Duodenal mucosa (tissue), 2 donors: ENCODE data around the gene HABP4.

Experiments used
- H3K27ac ChIP-seq: one replicate; pipeline ENCODE4 v1.7.0; 2013; ENCODE audit warnings: low read depth, low read length
- H3K27me3 ChIP-seq, 2 donors: one replicate each; pipeline ENCODE4 v1.7.0; 2013; ENCODE audit warnings: low read length in 2 of 2, control low read depth in 1 of 2; ENCODE audit not compliant: insufficient read depth in 2 of 2, control insufficient read depth in 1 of 2
- H3K36me3 ChIP-seq, 2 donors: one replicate each; pipeline ENCODE4 v1.7.0; 2013; ENCODE audit warnings: low read length in 2 of 2, control low read depth in 1 of 2; ENCODE audit not compliant: insufficient read depth in 2 of 2, control insufficient read depth in 1 of 2
- H3K4me1 ChIP-seq, 2 donors: one replicate each; pipeline ENCODE4 v1.7.0; 2013; ENCODE audit warnings: low read length in 2 of 2, control low read depth in 1 of 2; ENCODE audit not compliant: insufficient read depth in 2 of 2, control insufficient read depth in 1 of 2
- H3K4me3 ChIP-seq, 2 donors: one replicate each; pipeline ENCODE4 v1.7.0; 2013; ENCODE audit warnings: low read length in 2 of 2, low read depth in 1 of 2
- H3K9ac ChIP-seq, 2 donors: one replicate each; pipeline ENCODE4 v1.7.0; 2013; ENCODE audit warnings: low read length in 2 of 2, low read depth in 1 of 2
- H3K9me3 ChIP-seq, 2 donors: one replicate each; pipeline ENCODE4 v1.7.0; 2013; ENCODE audit warnings: low read length in 2 of 2, control low read depth in 1 of 2; ENCODE audit not compliant: control insufficient read depth in 1 of 2

HABP4 gene, protein sequence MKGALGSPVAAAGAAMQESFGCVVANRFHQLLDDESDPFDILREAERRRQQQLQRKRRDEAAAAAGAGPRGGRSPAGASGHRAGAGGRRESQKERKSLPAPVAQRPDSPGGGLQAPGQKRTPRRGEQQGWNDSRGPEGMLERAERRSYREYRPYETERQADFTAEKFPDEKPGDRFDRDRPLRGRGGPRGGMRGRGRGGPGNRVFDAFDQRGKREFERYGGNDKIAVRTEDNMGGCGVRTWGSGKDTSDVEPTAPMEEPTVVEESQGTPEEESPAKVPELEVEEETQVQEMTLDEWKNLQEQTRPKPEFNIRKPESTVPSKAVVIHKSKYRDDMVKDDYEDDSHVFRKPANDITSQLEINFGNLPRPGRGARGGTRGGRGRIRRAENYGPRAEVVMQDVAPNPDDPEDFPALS

DNA sequence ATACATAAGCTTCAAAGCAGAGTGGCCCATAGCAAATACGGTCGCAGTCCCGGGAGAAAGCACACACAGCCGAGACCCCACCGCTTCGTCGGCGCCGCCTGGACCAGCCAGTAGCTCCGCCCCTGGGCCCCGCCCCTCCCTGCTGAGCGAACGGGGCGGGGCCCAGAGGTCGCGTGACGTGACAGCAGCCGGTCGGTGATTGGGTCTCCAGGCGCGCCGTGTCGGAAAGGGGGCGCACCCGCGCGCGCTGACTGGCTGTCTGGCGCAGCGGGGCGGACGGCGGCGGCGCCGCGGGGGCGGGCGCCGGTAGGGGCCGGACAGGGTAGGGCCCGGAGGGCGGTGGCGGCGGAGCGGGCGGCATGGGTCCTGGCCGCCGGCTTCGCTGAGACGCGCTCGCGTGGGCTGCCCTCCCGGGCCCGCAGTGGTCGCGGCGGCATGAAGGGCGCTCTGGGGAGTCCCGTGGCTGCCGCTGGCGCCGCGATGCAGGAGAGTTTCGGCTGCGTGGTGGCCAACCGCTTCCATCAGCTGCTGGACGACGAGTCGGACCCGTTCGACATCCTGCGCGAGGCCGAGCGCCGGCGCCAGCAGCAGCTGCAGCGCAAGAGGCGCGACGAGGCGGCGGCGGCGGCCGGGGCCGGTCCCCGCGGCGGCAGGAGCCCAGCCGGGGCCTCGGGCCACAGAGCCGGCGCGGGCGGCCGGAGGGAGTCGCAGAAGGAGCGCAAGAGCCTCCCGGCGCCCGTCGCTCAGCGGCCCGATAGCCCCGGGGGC, at the start of gene HABP4:
Gene HABP4, plus strand, starts transcription at position 325 of the 768 bp plus-strand sequence. Its CDS starts 111 bp downstream, at position 436.
- H3K36me3 ChIP-seq, result no peaks in the 10 kb centered on the region
- H3K27ac ChIP-seq, result peak within 1 kb of the TSS; percentile 71
- H3K9ac ChIP-seq, result peak within 1 kb of the TSS; percentile 45 to 76
- H3K4me3 ChIP-seq, result peak within 1 kb of the TSS; percentile 69 to 82
- peaks cover 8 to 15% of the 10 kb centered on the region in 2 donors for H3K4me1 ChIP-seq
- H3K27me3 ChIP-seq, result peaks cover 7% of the 10 kb centered on the region in 2 donors
- H3K9me3 ChIP-seq, result no peaks in the 10 kb centered on the region

DNA sequence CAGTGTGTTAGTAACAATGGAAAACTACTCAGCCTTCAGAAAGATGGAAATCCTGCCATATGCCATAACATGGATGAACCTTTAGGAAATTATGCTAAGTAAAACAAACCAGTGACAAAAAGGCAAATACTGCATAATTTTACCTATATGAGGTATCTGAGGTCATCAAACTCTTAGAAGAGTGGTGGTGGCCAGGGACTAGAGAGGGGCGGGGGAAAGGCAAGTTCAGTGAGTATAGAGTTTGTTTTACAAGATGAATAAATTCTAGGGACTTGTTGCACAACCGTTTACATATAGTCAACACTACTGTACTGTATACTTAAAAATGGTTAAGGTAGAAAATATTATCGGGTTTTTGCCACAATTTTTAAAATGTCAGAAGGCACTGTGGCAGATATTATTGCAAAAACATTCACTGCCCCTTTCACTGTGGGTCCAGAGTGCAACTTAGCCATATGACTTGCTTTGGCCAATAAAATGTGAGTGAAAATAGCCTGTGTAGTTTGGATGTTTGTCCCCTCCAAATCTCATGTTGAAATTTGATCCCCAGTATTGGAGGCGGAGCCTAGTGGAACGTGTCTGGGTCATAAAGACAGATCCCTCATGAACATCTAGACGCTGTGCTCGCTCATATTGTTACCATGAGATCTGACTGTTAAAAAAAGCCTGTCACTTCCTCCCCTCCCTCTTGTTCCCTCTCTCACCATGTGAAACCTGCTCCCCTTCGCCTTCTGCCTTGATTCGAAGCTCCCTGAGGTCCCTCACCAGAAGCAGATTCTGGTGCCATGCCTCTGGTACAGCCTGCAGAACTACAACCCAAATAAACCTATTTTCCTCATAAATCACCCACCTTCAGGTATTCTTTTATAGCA, 41.3 kb upstream of the HABP4 start:
- Histone ChIP-seq H3K9ac (no peak overlapping the region), H3K4me3 (no peak overlapping the region), H3K9me3 (no peaks in the 10 kb centered on the region), H3K27ac (no peak overlapping the region), H3K27me3 (no peaks in the 10 kb centered on the region), H3K4me1 (peaks cover 0 to 2% of the 10 kb centered on the region in 2 donors), H3K36me3 (no peaks in the 10 kb centered on the region)

DNA sequence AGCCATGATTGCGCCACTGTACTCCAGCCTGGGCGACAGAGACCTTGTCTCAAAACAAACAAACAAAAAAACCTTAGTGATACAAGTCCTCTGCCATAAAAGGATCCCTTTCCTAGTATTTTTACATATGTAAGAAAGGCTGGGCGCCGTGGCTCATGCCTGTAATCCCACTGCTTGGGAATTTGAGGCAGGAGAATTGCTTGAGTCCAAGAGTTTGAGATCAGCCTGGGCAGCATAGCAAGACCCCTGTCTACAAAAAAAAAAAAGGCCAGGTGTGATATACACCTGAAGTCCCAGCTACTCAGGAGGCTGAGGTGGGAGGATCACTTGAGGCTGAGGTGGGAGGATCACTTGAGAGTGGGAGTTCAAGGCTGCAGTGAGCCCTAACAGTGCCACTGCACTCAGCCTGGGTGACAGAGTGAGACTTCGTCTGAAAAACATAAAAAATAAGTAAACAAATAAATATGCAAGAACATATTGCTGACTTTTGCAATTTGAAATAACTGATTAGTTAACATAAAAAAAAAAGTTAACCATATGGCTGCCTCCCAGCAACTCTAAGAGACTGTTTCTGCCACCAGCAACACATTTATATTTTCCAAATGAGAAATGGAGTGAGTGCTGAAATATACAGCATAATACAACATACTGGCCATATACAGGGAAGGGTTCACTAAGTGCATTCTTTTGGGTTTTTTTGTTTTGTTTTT, 38.7 kb upstream of the HABP4 start:
- H3K27me3 ChIP-seq, result no peaks in the 10 kb centered on the region
- no peak overlapping the region for H3K9ac ChIP-seq
- no peak overlapping the region for H3K4me3 ChIP-seq
- H3K4me1 ChIP-seq, result peaks cover 0 to 4% of the 10 kb centered on the region in 2 donors
- H3K36me3 ChIP-seq, result no peaks in the 10 kb centered on the region
- no peaks in the 10 kb centered on the region for H3K9me3 ChIP-seq
- no peak overlapping the region for H3K27ac ChIP-seq

DNA sequence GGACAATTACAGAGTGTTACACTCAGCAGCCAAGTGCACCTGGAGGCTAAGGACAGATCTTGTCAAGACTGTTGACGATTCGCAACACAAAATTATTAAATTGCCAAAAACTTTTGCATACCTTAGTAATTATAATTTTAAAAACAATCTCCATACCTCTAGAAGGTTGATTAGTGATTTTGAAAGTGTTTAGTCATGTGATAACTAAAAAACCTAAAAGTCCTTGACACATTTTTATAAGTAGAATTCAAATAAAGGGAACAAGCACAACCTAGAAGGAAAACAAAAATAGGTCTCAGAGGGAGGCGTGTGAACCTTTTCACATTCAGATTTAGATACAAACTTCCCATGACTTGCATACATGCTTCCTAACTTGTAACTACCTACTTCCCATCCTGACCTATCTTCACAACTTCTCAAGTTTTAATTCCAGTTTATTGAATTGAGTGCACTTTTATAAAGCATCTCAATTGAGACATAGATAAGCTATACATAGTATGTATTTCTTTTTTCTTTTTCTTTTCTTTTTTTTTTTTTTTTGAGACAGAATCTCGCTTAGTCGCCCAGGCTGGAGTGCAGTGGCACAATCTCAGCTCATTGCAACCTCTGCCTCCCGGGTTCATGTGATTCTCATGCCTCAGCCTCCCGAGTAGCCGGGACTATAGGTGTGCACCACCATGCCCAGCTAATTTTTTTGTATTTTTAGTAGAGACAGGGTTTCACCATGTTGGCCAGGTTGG, 37.6 kb upstream of the HABP4 start:
- Histone ChIP-seq H3K9ac (no peak overlapping the region), H3K9me3 (no peaks in the 10 kb centered on the region), H3K4me1 (peaks cover 6 to 8% of the 10 kb centered on the region in 2 donors), H3K27me3 (no peaks in the 10 kb centered on the region), H3K27ac (no peak overlapping the region), H3K4me3 (no peak overlapping the region), H3K36me3 (no peaks in the 10 kb centered on the region)

DNA sequence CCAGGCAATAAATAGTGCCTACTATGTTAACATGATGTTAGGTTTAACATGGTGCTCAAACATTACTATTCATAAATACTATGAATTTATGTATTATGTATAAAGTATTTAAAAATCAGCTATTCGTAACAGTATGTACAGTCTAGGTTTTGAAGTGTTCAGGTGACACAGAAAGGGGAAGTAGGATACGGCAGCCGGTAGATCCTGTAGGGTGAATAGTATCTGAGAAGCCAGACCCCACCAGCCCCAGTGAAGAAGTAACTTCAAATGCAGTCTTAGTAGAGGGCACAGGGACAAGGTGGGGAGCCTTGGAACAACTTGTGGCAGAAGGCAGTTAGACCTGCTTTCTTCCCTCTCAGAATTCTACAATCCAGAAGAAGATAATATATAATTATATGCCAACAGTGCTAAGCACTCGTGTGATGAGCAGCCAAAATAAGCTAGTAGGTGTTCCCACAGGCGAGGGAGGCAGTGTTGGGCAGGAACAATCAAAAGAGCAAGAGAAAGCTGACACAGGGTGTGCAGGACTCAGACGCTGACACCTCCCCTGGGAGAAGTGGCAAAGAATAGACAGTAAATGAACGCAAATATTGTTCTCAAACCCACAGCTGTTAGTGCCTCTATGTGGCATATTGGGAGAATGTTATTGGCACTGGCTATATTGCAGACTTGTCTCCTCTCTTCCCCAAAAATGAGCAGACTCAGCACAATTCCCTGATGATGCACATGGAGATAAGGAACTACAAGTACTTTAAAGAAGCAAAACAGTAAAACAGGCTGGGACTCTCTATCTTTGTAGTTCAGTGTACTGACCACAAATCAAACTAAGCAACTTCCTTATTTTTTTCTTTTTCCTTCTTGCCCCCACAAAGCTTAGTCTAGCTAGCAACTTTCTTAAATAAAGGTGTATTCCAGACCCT, 36.4 kb upstream of the HABP4 start:
- peak overlapping the region in 1 of 2 donors; percentile 39 for H3K9ac ChIP-seq
- H3K27ac ChIP-seq, result no peak overlapping the region

DNA sequence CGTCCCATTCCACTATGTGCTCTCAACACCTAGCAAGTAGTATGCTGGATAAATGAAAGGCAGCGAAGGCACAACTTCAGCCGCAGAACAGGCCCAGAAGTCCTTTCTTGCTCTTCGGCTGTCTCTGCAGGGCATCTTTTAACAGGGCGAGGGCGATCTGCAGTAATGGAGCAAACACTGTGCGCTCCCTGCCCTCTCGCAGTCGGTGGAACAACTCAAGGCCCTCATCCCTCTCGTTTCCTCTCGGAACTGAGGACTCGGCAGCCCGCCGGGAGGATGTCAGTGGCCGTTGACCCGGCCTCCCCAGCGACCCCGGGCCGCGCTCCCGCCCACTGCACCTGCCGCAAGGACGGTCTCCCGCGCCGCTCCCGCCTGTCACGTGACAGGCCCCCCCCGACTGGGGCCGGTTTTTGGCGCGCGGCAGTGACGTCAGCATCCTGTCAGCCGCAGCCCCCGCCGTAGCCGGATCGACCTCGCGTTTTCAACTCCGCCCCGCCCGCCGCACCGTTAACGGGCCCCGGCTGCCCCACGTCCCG, 32.9 kb upstream of the HABP4 start:
- Histone ChIP-seq H3K9me3 (no peaks in the 10 kb centered on the region), H3K4me1 (peaks cover 20 to 21% of the 10 kb centered on the region in 2 donors), H3K27me3 (no peaks in the 10 kb centered on the region), H3K27ac (peak overlapping the region; percentile 91), H3K4me3 (peak overlapping the region; percentile 91 to 100), H3K36me3 (no peaks in the 10 kb centered on the region), H3K9ac (peak overlapping the region; percentile 67 to 97)

More for the DNA sequence above, 36.4 kb upstream of the HABP4 start:
- H3K9me3 ChIP-seq, result no peaks in the 10 kb centered on the region
- peak overlapping the region in 1 of 2 donors; percentile 2 for H3K4me3 ChIP-seq
- H3K4me1 ChIP-seq, result peaks cover 6 to 8% of the 10 kb centered on the region in 2 donors
- H3K36me3 ChIP-seq, result no peaks in the 10 kb centered on the region
- H3K27me3 ChIP-seq, result no peaks in the 10 kb centered on the region

DNA sequence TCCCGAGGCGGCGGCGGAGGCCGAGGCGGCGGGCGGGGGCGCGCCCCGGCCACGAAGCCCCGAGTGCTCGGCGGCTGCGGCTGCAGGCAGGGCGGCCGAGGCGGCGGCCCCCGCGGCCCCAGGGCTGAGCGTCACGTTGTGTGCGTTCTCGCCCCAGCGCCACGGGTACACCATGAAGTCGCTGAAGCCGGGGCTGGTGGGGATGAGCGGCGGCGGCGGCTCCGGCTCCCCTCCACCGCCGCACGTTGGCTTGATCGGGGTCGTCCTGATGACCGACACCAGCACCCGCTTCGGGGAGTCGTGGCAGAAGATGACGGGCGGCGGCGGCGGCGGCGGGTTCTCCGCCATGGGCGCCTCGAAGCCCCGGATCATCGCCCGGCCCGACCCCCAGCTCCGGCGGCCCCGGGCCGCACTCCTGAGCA, 32.3 kb upstream of the HABP4 start:
- Histone ChIP-seq H3K9ac (peak overlapping the region; percentile 55 to 59), H3K27me3 (no peaks in the 10 kb centered on the region), H3K9me3 (no peaks in the 10 kb centered on the region), H3K4me3 (peak overlapping the region; percentile 73 to 91), H3K27ac (peak overlapping the region; percentile 88), H3K36me3 (no peaks in the 10 kb centered on the region), H3K4me1 (peaks cover 20 to 21% of the 10 kb centered on the region in 2 donors)
